Lung (tissue), 12 donors: ENCODE measurements around the gene SLC6A20. TPM values are rescaled to one million over a fixed set of nuclear protein-coding genes. Genes with fewer than 3 reads are reported as not detected.

ENCODE experiments used
- ATAC-seq: fragments of 200-7000 bp; cut with Tn5 transposase; one replicate; pipeline ENCODE4 v1.9.1; 2020; ENCODE audit warnings: moderate number of reproducible peaks; ENCODE audit not compliant: insufficient read depth, low FRiP score
- DNase-seq, 3 donors: peaks; one replicate each; pipeline ENCODE4 v3.0.0-alpha.2; 2013 to 2017
- H3K27ac ChIP-seq, 2 donors: one replicate each; pipeline ENCODE4 v1.5.1; 2013; ENCODE audit warnings: mild to moderate bottlenecking in 2 of 2, moderate library complexity in 2 of 2, control low read depth in 1 of 2, inconsistent platforms in 1 of 2, low read depth in 1 of 2, low read length in 1 of 2
- H3K27me3 ChIP-seq, 3 donors: one replicate each; pipeline ENCODE4 v1.5.1; 2013; ENCODE audit warnings: low read length in 2 of 3; ENCODE audit not compliant: control insufficient read depth in 3 of 3, insufficient read depth in 3 of 3
- H3K36me3 ChIP-seq, 4 donors: one replicate each; pipeline ENCODE4 v1.5.1; 2013; ENCODE audit warnings: low read length in 4 of 4, mild to moderate bottlenecking in 1 of 4, moderate library complexity in 1 of 4; ENCODE audit not compliant: control insufficient read depth in 4 of 4, insufficient read depth in 4 of 4
- H3K4me1 ChIP-seq, 5 donors: one replicate each; pipeline ENCODE4 v1.5.1; 2013; ENCODE audit warnings: low read length in 5 of 5, mild to moderate bottlenecking in 2 of 5, moderate library complexity in 1 of 5; ENCODE audit not compliant: control insufficient read depth in 5 of 5, insufficient read depth in 5 of 5
- H3K4me3 ChIP-seq: one replicate; pipeline ENCODE4 v1.5.1; 2013; ENCODE audit warnings: mild to moderate bottlenecking, control low read depth, moderate library complexity
- H3K9ac ChIP-seq, 2 donors: one replicate each; pipeline ENCODE4 v1.5.1; 2013; ENCODE audit warnings: low read length in 2 of 2, control low read depth in 1 of 2; ENCODE audit not compliant: insufficient read depth in 1 of 2
- H3K9me3 ChIP-seq, 4 donors: one replicate each; pipeline ENCODE4 v1.5.1; 2013; ENCODE audit warnings: low read length in 3 of 4, mild to moderate bottlenecking in 1 of 4, moderate library complexity in 1 of 4; ENCODE audit not compliant: control insufficient read depth in 4 of 4, insufficient read depth in 3 of 4
- CTCF ChIP-seq: IDR thresholded peaks from 2 replicates; pipeline ENCODE4 v1.5.1; 2012; ENCODE audit warnings: mild to moderate bottlenecking; ENCODE audit errors: control extremely low read depth, extremely low read depth
- WGBS, 2 donors: extraction: QIAGEN DNeasy Blood & Tissue Kit; methylation state at CpG; one replicate each; pipeline ENCODE4 v1.1.7; 2013; 5-methylcytosine and 5-hydroxymethylcytosine counted together
- polyA plus RNA-seq, 2 donors: library from polyadenylated mRNA; stranded (reverse); fragments of 200-250 nt; gene quantifications; one replicate each; pipeline ENCODE4 v1.2.1, GENCODE V29; 2013
- total RNA-seq, 2 donors: library from RNA; depleted of rRNA in 1 of 2; stranded (reverse); fragments of >200 nt in 1 of 2; gene quantifications; one replicate each; pipeline ENCODE4 v1.2.1, GENCODE V29; 2014 to 2021
- donor health status: control.
- donor health status: control.
- donor health status: Bipolar disorder and iron deficiency.
- donor health status: healthy.
- donor health status: DM: yes; HTN: yes; CAD: no.

The SLC6A20 gene
- total and polyA plus RNA-seq, 4 donors = 0.28 to 10.2 (median 1.8) TPM

DNA sequence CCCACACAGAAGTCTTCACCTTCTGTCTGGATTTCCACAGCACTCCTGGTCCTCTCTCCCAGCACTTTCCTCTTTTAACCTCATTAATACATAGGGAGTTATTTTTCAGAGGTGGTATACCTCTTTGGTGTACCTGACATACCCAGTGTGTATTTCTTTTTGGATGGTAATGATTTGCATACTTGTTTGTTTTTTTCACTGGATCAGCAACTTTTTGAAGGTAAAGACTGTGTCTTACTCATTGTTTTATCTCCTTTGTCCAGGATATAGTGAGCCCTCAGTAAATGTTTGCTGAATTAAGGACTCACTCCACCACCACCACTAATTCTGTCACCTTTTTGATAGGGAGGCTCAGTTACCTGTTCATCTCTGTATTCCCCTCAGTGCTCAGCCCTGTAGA lies 55.1 kb downstream of the SLC6A20 start:
- H3K27me3 ChIP-seq = no peaks in the 10 kb centered on the region
- peaks cover 35 to 44% (median 41%) of the 10 kb centered on the region in 4 donors for H3K36me3 ChIP-seq
- no peaks in the 10 kb centered on the region for H3K9me3 ChIP-seq
- no peak overlapping the region for H3K4me3 ChIP-seq
- no peak for ATAC-seq
- no peak for DNase-seq
- no peak for TF ChIP-seq CTCF
- no peak overlapping the region for H3K9ac ChIP-seq
- H3K4me1 ChIP-seq = no peaks in the 10 kb centered on the region
- no peak overlapping the region for H3K27ac ChIP-seq

- H3K4me1 ChIP-seq = no peaks in the 10 kb centered on the region
- no peak overlapping the region for H3K4me3 ChIP-seq
- no peak overlapping the region for H3K9ac ChIP-seq
- peaks cover 36 to 44% (median 39%) of the 10 kb centered on the region in 4 donors for H3K36me3 ChIP-seq
- H3K9me3 ChIP-seq = no peaks in the 10 kb centered on the region
- no peak overlapping the region for H3K27ac ChIP-seq
- 95 to 98% methylated on average over 2 of the region's 2 CpGs for WGBS, 2 donors
- no peak for DNase-seq
- TF ChIP-seq CTCF = no peak
- no peak for ATAC-seq
- no peaks in the 10 kb centered on the region for H3K27me3 ChIP-seq
Measured at GRCh38 chr3:45739991-45740390, 56.3 kb downstream of the SLC6A20 start.

GRCh38 chr3:45737234-45737633 lies 59.1 kb downstream of the SLC6A20 start:
- H3K27ac ChIP-seq = no peak overlapping the region
- WGBS, 2 donors = 93 to 95% methylated on average over 2 of the region's 2 CpGs
- ATAC-seq (no peak), DNase-seq (no peak)
- TF ChIP-seq CTCF = no peak
- H3K9ac ChIP-seq = no peak overlapping the region
- H3K9me3 ChIP-seq = no peaks in the 10 kb centered on the region
- peaks cover 29 to 43% (median 35%) of the 10 kb centered on the region in 4 donors for H3K36me3 ChIP-seq
- no peak overlapping the region for H3K4me3 ChIP-seq
- no peaks in the 10 kb centered on the region for H3K4me1 ChIP-seq
- H3K27me3 ChIP-seq = no peaks in the 10 kb centered on the region

DNA sequence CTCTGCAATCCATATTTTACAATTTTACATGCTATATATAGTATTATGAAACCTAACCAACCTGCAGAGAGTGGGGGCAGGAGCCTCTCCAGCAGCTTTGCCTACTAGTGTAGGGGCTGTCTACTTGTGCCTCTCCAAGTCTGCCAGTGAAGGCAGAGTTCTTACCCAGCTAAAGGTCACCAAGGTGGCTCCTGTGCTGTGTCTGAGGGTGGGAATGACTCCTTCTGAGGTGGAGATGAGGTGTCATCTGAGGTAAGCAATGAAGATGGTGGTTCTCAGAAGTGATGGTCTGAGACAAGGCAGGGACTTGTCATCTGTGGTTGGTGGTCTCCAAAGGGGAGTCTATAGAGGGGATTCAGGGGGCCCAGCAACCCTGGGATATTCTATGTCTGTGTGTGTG lies 59.6 kb downstream of the SLC6A20 start:
- no peaks in the 10 kb centered on the region for H3K4me1 ChIP-seq
- H3K36me3 ChIP-seq = peaks cover 27 to 43% (median 35%) of the 10 kb centered on the region in 4 donors
- DNase-seq = no peak
- H3K4me3 ChIP-seq = no peak overlapping the region
- H3K27ac ChIP-seq = no peak overlapping the region
- ATAC-seq = no peak
- no peaks in the 10 kb centered on the region for H3K27me3 ChIP-seq
- H3K9ac ChIP-seq = no peak overlapping the region
- no peaks in the 10 kb centered on the region for H3K9me3 ChIP-seq
- TF ChIP-seq CTCF = no peak
